ENCODE measurements around the gene ZNF503.
"Not testable (repeated sequence)": the region's sequence is repeated elsewhere in the genome, so short reads cannot be mapped to it uniquely, and the experiment has no call there.

The ZNF503 gene

DNA sequence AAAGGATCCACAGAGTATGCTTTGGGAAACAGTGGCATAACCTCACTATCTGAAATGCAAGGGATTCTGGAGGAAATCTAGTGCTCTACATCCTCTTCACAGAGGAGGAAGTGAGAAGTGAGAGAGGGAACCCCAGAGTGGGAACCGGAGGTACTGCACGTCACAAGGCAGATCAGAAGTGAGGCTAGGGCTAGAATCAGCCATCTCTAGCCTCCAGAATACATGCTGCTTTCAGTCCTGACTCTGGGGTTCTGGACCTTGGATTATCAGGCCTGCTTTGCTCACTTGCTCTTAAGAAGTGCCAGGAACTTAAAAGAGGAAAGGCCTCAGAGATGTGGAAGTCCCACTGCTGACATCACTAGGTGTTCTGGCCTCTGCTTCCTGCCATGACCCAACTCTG is 25.7 kb downstream of the ZNF503 start:
- Histone ChIP-seq H3K9me3 (ENCODE audit: control insufficient read depth, low read length) (no peaks in the 10 kb centered on the region), H3K27ac (ENCODE audit: insufficient read depth, low read length, poor library complexity, severe bottlenecking) (no peak overlapping the region), H3K36me3 (ENCODE audit: control insufficient read depth, insufficient read depth, low read length) (no peaks in the 10 kb centered on the region), H3K4me3 (ENCODE audit: insufficient read depth, low read depth, low read length, poor library complexity, severe bottlenecking) (no peak overlapping the region), H3K27me3 (replicated peaks; ENCODE audit: control insufficient read depth, insufficient read depth, low read length, poor library complexity, severe bottlenecking) (no peaks in the 10 kb centered on the region), H3K4me1 (ENCODE audit: control insufficient read depth, insufficient read depth, low read length, poor library complexity, severe bottlenecking) (no peaks in the 10 kb centered on the region)
- DNase-seq: no peak

DNA sequence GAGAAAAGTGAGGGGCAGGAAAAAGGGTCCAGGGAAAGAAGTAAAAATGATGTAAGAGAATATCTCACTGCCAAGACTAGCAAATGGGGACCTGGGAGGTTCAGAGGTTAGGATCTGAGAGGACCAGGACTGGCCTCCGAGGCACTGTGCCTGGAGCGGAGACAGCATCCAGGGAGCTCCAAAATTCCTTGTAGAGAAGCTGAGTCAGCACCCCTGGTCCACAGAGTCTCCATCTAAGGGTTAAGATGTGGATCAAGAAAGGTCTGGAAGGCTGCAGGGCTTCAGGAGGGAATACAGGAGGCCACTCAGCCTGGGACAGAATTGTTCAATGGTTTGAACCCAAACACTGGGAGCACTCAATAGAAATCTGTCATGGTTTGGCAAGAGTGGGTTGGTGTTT is 30.6 kb downstream of the ZNF503 start:
- DNase-seq: no peak
- no peaks in the 10 kb centered on the region for H3K4me1 ChIP-seq (ENCODE audit: control insufficient read depth, insufficient read depth, low read length, poor library complexity, severe bottlenecking)
- no peaks in the 10 kb centered on the region for H3K36me3 ChIP-seq (ENCODE audit: control insufficient read depth, insufficient read depth, low read length)
- no peak overlapping the region for H3K27ac ChIP-seq (ENCODE audit: insufficient read depth, low read length, poor library complexity, severe bottlenecking)
- no peaks in the 10 kb centered on the region for H3K9me3 ChIP-seq (ENCODE audit: control insufficient read depth, low read length)
- no peaks in the 10 kb centered on the region for H3K27me3 ChIP-seq (replicated peaks; ENCODE audit: control insufficient read depth, insufficient read depth, low read length, poor library complexity, severe bottlenecking)
- no peak overlapping the region for H3K4me3 ChIP-seq (ENCODE audit: insufficient read depth, low read depth, low read length, poor library complexity, severe bottlenecking)

DNA sequence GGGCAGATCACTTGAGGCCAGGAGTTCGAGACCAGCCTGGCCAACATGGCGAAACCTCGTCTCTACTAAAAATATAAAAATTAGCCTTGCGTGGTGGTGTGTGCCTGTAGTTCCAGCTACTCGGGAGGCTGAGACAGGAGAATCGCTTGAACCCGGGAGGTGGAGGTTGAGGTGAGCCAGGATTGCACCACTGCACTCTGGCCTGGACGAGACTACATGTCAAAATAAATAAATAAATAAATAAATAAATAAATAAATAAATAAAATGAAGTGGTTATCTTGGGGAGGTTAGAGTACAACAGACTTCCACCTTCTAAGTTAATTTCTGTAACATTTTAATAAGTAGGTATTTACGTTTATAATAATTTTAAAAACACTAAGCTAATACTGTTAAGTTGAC is 31.7 kb downstream of the ZNF503 start:
- not testable (repeated sequence) for H3K4me1 ChIP-seq (ENCODE audit: control insufficient read depth, insufficient read depth, low read length, poor library complexity, severe bottlenecking); H3K27me3 ChIP-seq (replicated peaks; ENCODE audit: control insufficient read depth, insufficient read depth, low read length, poor library complexity, severe bottlenecking); H3K4me3 ChIP-seq (ENCODE audit: insufficient read depth, low read depth, low read length, poor library complexity, severe bottlenecking); DNase-seq; H3K9me3 ChIP-seq (ENCODE audit: control insufficient read depth, low read length); H3K27ac ChIP-seq (ENCODE audit: insufficient read depth, low read length, poor library complexity, severe bottlenecking); H3K36me3 ChIP-seq (ENCODE audit: control insufficient read depth, insufficient read depth, low read length)

DNA sequence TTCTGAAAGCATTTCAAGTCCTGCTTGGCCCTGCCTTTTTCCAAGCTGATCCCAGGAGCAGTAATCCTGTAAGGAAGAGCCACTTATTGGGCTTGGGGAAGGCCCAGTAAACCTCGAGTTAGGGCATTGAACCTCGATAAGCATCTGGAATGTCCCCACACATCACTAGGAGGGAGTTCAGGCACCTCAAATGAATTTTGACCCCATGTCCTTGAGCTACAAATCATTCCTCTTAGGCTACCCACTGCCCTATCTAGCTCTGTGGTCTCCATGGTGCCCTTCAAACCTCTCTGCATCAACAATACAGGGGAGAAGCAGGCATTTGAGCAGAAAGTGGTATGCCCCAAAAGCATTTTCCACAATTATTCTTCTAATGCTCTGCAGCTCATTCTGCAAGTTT is 33.7 kb downstream of the ZNF503 start:
- H3K4me1 ChIP-seq (ENCODE audit: control insufficient read depth, insufficient read depth, low read length, poor library complexity, severe bottlenecking): no peaks in the 10 kb centered on the region
- no peaks in the 10 kb centered on the region for H3K36me3 ChIP-seq (ENCODE audit: control insufficient read depth, insufficient read depth, low read length)
- no peak for DNase-seq
- H3K4me3 ChIP-seq (ENCODE audit: insufficient read depth, low read depth, low read length, poor library complexity, severe bottlenecking): no peak overlapping the region
- no peaks in the 10 kb centered on the region for H3K9me3 ChIP-seq (ENCODE audit: control insufficient read depth, low read length)
- no peak overlapping the region for H3K27ac ChIP-seq (ENCODE audit: insufficient read depth, low read length, poor library complexity, severe bottlenecking)
- H3K27me3 ChIP-seq (replicated peaks; ENCODE audit: control insufficient read depth, insufficient read depth, low read length, poor library complexity, severe bottlenecking): no peaks in the 10 kb centered on the region

DNA sequence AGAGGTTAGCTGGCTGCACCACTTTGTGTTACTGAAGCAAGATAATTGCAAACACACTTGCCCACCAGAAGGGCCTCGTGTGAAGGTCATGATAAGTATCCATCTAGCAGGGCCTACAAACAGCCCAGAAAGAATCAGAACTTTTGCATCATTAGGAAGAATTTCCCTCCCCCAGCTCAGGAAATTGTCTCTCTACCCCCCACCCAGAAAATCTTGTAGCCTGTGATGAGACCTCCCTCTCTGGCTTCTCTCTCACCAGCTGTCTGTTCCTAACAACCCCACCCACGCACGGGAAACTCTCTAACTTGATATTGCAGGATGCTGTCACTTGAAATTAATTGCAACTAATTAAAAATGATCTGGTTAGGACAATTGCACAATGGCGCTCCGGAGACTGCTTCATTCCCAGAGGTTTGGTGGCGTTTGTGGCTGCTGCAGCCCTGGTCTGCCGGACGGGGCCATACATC is 34.5 kb downstream of the ZNF503 start:
- Histone ChIP-seq H3K36me3 (ENCODE audit: control insufficient read depth, insufficient read depth, low read length) (no peaks in the 10 kb centered on the region), H3K27ac (ENCODE audit: insufficient read depth, low read length, poor library complexity, severe bottlenecking) (no peak overlapping the region), H3K4me3 (ENCODE audit: insufficient read depth, low read depth, low read length, poor library complexity, severe bottlenecking) (no peak overlapping the region), H3K4me1 (ENCODE audit: control insufficient read depth, insufficient read depth, low read length, poor library complexity, severe bottlenecking) (no peaks in the 10 kb centered on the region), H3K27me3 (replicated peaks; ENCODE audit: control insufficient read depth, insufficient read depth, low read length, poor library complexity, severe bottlenecking) (no peaks in the 10 kb centered on the region), H3K9me3 (ENCODE audit: control insufficient read depth, low read length) (no peaks in the 10 kb centered on the region)
- no peak for DNase-seq

DNA sequence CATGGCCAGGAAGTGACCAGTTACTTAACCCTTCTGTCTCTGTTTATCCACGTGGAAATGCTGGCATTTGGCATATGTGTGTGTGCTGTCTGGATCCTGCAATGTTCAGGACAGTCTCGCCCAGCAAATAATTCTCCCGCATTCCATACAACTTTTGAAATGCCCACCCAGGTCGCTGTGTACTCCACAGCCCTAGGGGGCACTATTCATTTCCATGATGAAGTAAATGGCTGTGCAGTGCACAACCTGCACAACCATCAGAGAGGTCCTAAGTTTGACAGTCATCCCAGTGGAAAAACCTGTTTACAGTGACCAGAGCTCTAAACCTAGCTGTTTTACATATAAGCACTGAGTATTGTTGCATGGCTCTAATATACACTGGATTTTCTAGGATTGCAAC is 38.1 kb downstream of the ZNF503 start:
- H3K27ac ChIP-seq (ENCODE audit: insufficient read depth, low read length, poor library complexity, severe bottlenecking): no peak overlapping the region
- H3K4me1 ChIP-seq (ENCODE audit: control insufficient read depth, insufficient read depth, low read length, poor library complexity, severe bottlenecking): no peaks in the 10 kb centered on the region
- no peaks in the 10 kb centered on the region for H3K9me3 ChIP-seq (ENCODE audit: control insufficient read depth, low read length)
- H3K27me3 ChIP-seq (replicated peaks; ENCODE audit: control insufficient read depth, insufficient read depth, low read length, poor library complexity, severe bottlenecking): peaks cover 3% of the 10 kb centered on the region
- H3K36me3 ChIP-seq (ENCODE audit: control insufficient read depth, insufficient read depth, low read length): no peaks in the 10 kb centered on the region
- H3K4me3 ChIP-seq (ENCODE audit: insufficient read depth, low read depth, low read length, poor library complexity, severe bottlenecking): no peak overlapping the region
- no peak for DNase-seq

DNA sequence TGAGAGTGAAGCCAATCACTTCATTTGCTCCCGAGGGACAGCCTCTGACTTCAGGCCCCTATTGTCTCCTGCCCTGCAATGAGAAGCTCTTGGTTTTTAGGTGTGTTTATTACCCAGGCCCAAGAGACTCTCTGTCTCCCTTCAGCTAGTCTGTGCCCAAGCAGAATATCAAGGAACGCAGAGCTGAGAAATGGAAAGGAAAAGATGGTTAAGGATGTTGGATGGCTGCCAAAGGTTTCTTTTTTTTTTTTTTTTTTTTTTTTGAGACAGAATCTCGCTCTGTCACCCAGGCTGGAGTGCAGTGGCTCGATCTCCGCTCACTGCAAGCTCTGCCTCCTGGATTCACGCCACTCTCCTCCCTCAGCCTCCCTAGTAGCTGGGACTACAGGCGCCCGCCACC is 41.7 kb downstream of the ZNF503 start:
- H3K4me1 ChIP-seq (ENCODE audit: control insufficient read depth, insufficient read depth, low read length, poor library complexity, severe bottlenecking); H3K27me3 ChIP-seq (replicated peaks; ENCODE audit: control insufficient read depth, insufficient read depth, low read length, poor library complexity, severe bottlenecking); DNase-seq; H3K27ac ChIP-seq (ENCODE audit: insufficient read depth, low read length, poor library complexity, severe bottlenecking); H3K36me3 ChIP-seq (ENCODE audit: control insufficient read depth, insufficient read depth, low read length); H3K4me3 ChIP-seq (ENCODE audit: insufficient read depth, low read depth, low read length, poor library complexity, severe bottlenecking); H3K9me3 ChIP-seq (ENCODE audit: control insufficient read depth, low read length): not testable (repeated sequence)

DNA sequence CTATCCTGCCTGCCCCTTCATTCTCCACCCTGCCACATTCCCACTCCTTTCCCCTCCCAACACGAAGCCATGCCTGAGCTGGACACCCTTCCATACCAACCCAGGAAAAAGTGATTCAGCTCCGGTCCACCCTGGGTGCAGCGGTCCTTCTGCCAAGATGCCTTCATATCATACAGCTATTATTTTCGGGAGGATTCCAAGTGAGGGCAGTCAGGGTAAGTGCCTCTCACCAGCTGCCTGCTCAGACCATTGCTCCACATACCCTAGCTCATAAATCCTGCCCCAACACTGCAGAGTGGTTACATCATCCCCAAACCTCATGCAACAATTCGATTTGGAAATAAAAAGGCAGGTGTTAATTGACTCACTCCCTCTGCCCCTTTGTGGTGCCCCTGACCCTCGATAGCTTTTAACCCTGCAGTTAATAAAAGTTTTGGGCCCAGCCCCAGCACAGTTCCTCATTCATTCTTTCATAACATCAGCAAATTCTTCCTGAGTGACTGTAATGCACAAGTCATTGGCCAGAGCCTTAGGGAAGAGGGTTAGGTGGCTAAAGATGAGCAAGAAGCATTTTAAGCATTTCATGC is 42.6 kb downstream of the ZNF503 start:
- DNase-seq: no peak
- no peak overlapping the region for H3K27ac ChIP-seq (ENCODE audit: insufficient read depth, low read length, poor library complexity, severe bottlenecking)
- H3K36me3 ChIP-seq (ENCODE audit: control insufficient read depth, insufficient read depth, low read length): no peaks in the 10 kb centered on the region
- H3K27me3 ChIP-seq (replicated peaks; ENCODE audit: control insufficient read depth, insufficient read depth, low read length, poor library complexity, severe bottlenecking): peaks cover 3% of the 10 kb centered on the region
- H3K4me3 ChIP-seq (ENCODE audit: insufficient read depth, low read depth, low read length, poor library complexity, severe bottlenecking): no peak overlapping the region
- no peaks in the 10 kb centered on the region for H3K9me3 ChIP-seq (ENCODE audit: control insufficient read depth, low read length)
- H3K4me1 ChIP-seq (ENCODE audit: control insufficient read depth, insufficient read depth, low read length, poor library complexity, severe bottlenecking): no peaks in the 10 kb centered on the region

DNA sequence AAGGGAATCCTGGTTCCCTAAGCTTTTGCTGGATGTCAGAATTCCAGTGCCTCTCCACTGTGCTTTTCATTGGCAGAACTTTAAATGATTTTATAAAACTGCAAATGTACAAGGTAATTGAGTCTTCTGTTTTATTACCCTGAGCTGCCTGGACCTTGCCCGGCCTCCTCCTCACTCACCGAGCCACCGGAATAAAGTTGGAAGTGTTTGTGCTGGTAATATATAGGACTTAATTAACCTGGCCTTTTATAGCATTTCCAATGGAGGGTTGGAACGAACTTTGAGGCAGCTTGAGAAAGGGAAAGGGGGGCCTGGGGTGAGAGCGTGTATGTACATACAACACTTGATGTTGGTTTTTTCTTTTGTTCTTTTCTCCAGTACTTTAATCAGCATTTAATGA is 43.4 kb downstream of the ZNF503 start:
- no peak overlapping the region for H3K27ac ChIP-seq (ENCODE audit: insufficient read depth, low read length, poor library complexity, severe bottlenecking)
- H3K4me3 ChIP-seq (ENCODE audit: insufficient read depth, low read depth, low read length, poor library complexity, severe bottlenecking): no peak overlapping the region
- no peaks in the 10 kb centered on the region for H3K9me3 ChIP-seq (ENCODE audit: control insufficient read depth, low read length)
- H3K4me1 ChIP-seq (ENCODE audit: control insufficient read depth, insufficient read depth, low read length, poor library complexity, severe bottlenecking): no peaks in the 10 kb centered on the region
- peaks cover 3% of the 10 kb centered on the region for H3K27me3 ChIP-seq (replicated peaks; ENCODE audit: control insufficient read depth, insufficient read depth, low read length, poor library complexity, severe bottlenecking)
- no peaks in the 10 kb centered on the region for H3K36me3 ChIP-seq (ENCODE audit: control insufficient read depth, insufficient read depth, low read length)
- no peak for DNase-seq

DNA sequence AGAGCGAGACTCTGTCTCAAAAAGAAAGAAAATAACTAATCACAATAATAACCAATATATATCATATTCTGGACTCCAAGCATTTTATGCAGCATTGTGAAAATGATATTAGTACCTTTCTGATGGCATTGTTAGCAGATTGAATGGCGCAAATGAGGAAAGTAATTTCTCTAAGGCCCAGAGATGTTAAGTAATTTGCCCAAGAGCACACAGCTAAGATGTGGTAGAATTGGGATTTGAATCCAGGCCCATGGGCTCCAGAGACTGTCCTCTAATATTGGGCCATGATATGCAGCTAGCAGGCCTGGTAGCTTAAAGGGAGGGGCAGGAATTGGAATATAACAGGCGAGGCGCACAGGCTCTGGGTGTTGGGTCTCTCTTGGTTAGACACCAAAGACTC is 44.1 kb downstream of the ZNF503 start:
- Histone ChIP-seq H3K9me3 (ENCODE audit: control insufficient read depth, low read length) (no peaks in the 10 kb centered on the region), H3K36me3 (ENCODE audit: control insufficient read depth, insufficient read depth, low read length) (no peaks in the 10 kb centered on the region), H3K27ac (ENCODE audit: insufficient read depth, low read length, poor library complexity, severe bottlenecking) (no peak overlapping the region), H3K4me1 (ENCODE audit: control insufficient read depth, insufficient read depth, low read length, poor library complexity, severe bottlenecking) (no peaks in the 10 kb centered on the region), H3K27me3 (replicated peaks; ENCODE audit: control insufficient read depth, insufficient read depth, low read length, poor library complexity, severe bottlenecking) (peaks cover 3% of the 10 kb centered on the region), H3K4me3 (ENCODE audit: insufficient read depth, low read depth, low read length, poor library complexity, severe bottlenecking) (no peak overlapping the region)
- DNase-seq: no peak

DNA sequence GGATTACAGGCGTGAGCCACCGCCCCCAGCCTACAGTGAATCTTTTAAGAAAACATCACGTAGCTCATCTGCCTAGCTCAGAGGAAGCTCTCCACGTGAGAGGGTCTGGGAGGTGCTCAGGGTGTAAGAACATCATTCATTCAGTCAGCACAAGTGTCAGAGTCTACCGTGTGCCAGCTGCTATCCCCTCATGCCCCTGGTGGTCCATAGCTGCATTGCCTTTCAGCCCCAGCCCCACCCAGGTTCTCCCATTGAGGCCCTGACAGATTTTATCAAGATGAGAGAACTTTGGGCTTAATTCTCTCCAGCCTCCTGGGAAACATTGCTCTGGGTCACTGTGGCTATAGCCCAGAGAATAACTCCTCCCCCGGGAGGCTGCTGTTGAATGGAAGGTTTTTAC is 45.1 kb downstream of the ZNF503 start:
- peaks cover 3% of the 10 kb centered on the region for H3K27me3 ChIP-seq (replicated peaks; ENCODE audit: control insufficient read depth, insufficient read depth, low read length, poor library complexity, severe bottlenecking)
- no peaks in the 10 kb centered on the region for H3K9me3 ChIP-seq (ENCODE audit: control insufficient read depth, low read length)
- no peak overlapping the region for H3K4me3 ChIP-seq (ENCODE audit: insufficient read depth, low read depth, low read length, poor library complexity, severe bottlenecking)
- DNase-seq: no peak
- no peaks in the 10 kb centered on the region for H3K36me3 ChIP-seq (ENCODE audit: control insufficient read depth, insufficient read depth, low read length)
- H3K27ac ChIP-seq (ENCODE audit: insufficient read depth, low read length, poor library complexity, severe bottlenecking): no peak overlapping the region
- H3K4me1 ChIP-seq (ENCODE audit: control insufficient read depth, insufficient read depth, low read length, poor library complexity, severe bottlenecking): no peaks in the 10 kb centered on the region
